GM03348 (cell line): ENCODE results near the gene TMEM242.

Experiments
- DNase-seq: peaks from one replicate; pipeline ENCODE4 v3.0.0; 2012; ENCODE audit warnings: low spot score

TMEM242 gene

GRCh38 chr6:157248264-157248663, 75.1 kb downstream of the TMEM242 start:
- DNase-seq: no peak

- DNase-seq: no peak
Observed at GRCh38 chr6:157246771-157247484, 76.4 kb downstream of the TMEM242 start.

GRCh38 chr6:157246048-157246630, 77.2 kb downstream of the TMEM242 start:
- peak; percentile 74 for DNase-seq

GRCh38 chr6:157245436-157245835, 77.9 kb downstream of the TMEM242 start:
- DNase-seq: no peak

- DNase-seq: no peak
Observed at GRCh38 chr6:157244780-157245179, 78.5 kb downstream of the TMEM242 start.

- peak; percentile 89 for DNase-seq
Observed at GRCh38 chr6:157244175-157244574, 79.1 kb downstream of the TMEM242 start.

- no peak for DNase-seq
Observed at GRCh38 chr6:157242791-157243190, 80.5 kb downstream of the TMEM242 start.

GRCh38 chr6:157240960-157241311, 82.4 kb downstream of the TMEM242 start:
- DNase-seq: no peak

- peak; percentile 86 for DNase-seq
Observed at GRCh38 chr6:157240059-157240959, 83.0 kb downstream of the TMEM242 start.

GRCh38 chr6:157239671-157240058, 83.7 kb downstream of the TMEM242 start:
- no peak for DNase-seq
